ENCODE results near the gene ELOVL7.
"Not testable (repeated sequence)": the region's sequence is repeated elsewhere in the genome, so short reads cannot be mapped to it uniquely, and the experiment has no call there.

ELOVL7 gene

GRCh38 chr5:60829490-60830266, 14.4 kb downstream of the ELOVL7 start:
- DNase-seq (ENCODE audit: low spot score): no peak

DNA sequence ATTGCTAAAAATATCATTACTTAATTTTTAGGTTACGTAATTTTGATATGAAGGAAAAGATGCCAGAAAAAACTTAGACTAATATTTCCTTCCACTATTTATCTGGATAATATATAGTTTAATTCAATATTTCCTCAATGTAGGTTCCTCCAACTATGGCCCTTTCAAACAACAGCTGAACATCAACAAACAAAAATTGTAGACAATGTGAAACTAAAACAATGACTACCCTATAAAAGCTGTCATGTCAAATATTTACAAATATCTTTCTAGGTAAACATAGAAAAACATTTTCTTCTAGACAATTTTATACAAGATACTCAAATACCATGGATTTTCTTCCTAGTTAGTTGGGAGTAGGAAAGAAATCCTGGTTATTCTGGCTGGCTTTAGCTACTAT, 16.9 kb downstream of the ELOVL7 start:
- no peak for DNase-seq (ENCODE audit: low spot score)

- no peak for DNase-seq (ENCODE audit: low spot score)
Measured at GRCh38 chr5:60826653-60827052, 17.4 kb downstream of the ELOVL7 start.

DNA sequence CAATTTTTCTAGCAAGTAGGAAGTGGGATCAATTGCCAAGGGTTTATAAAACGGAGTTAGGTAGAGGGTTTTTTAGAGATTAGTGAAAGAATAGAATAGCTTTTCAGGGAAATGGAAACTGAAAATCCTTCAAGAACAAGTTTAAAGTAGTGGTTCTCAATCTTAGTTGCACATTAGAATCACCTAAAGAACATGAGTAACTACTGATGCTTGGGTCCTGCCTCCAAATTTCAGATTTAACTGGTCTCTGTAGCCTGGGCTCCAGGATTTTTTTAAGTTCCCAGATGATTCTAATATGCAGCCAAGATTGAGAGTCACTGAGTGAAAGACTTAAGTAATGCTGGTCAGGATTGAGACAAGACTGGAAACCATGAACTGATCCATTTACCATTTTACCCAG, 20.5 kb downstream of the ELOVL7 start:
- DNase-seq (ENCODE audit: low spot score): no peak

DNA sequence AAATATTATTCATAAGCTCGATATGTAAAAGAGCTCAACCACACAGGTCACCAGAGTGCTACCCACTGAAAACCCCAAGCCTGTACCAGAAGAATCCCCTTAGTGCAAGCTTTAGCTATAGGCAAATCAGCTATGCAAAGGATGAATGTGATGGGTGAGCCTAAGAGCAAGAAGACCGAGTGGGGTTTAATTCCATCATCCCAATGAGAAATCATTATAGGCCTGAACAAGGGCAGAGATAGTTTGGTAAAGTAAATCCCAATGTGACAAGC, 21.8 kb downstream of the ELOVL7 start:
- no peak for DNase-seq (ENCODE audit: low spot score)

DNA sequence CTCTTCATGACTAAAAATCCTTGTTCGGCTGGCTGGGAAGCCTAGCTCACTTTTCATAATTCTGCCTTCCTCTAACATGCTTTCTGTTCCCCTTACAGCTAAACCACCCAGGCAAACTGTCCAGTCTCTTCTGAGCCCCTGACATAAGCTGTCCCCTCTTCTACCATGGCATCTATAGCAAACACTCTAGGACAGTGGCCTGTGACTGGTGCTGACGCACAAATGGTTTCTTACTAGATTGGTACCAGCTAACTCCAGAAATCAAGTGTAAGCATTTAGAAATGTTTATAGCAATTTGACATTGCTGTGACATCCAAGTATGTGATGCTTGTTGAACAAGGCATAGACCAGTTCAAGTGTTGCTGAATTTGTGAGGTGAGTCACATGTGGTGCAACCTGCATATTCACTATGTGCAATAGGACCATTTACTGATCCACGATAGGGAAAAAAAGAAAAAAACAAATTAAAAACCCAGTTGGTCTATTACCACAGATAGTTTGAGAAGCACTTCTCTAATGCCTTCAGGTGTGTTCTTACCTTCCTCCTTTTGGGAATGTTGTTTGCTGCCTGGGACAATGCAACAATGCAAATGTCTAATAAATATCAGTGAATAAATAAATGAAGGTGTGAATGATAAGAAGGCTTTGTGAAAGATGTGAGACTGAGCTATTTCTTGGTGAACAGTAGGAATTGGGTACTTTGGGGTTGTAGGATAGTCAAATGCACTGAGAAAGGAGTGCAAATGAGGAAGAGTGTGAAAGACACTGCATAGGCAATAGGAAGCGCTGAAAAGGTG, 22.4 kb downstream of the ELOVL7 start:
- no peak for DNase-seq (ENCODE audit: low spot score)

DNA sequence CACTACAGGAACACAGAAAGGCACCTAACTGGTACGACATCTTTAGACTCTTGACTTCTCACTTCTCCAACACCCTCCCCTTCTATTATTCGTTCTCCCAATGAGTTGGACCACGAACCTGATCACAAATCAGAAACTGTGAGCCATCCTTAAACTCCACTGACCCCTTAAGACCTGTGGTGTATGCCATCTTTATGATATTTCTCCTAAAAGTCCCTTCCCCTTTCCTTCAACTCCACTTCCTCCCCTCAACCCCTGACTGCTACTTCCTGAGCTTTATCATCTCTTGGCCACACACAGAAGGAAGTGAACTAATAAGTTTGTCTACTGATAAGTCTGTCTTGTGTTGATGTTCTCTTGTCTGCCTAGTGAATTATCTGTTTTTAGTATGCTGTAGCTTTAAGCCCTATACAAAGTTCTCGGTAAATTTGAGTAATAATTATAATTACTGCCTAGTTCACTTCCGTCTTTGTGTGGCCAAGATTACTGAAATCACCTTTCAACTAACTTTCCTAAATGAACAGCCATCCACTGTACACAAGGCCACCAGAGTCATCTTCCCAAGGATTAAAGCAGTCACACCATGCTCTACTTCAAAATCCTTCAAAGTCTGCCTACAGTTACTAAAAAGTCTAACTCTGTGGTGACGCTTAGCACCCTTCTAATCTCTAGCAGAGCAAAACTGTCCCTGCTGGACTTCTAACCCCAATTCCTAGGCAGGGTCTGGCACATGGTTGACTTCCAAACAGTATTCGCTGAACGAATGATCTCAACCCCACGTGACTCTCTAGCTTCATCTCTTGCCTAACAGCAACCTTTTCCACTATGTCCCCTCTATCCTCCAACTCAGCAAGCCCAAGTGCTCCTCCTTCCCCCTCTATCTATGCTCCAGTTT, 23.2 kb downstream of the ELOVL7 start:
- DNase-seq (ENCODE audit: low spot score): no peak

- not testable (repeated sequence) for DNase-seq (ENCODE audit: low spot score)
Measured at GRCh38 chr5:60816138-60816537, 27.9 kb downstream of the ELOVL7 start.

- no peak for DNase-seq (ENCODE audit: low spot score)
Measured at GRCh38 chr5:60814498-60814897, 29.6 kb downstream of the ELOVL7 start.

DNA sequence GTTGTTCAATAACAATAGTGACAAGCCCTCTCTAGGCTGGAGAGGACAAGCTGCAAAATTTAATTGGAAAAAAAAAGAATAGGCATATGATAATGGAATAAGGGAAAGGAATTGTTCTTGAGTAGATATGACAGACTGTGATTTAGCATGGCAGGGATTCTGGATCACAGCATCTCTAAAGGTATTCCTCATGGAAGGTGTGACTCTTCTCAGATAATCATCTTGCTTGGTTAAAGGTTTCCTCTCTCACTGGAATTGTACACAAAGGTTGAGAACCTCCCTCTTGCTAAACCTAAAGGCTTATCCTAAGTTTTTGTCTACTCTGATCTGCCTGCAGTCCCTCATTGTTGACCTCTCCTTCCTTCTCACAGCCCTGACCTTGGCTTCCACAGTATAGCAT, 31.6 kb downstream of the ELOVL7 start:
- DNase-seq (ENCODE audit: low spot score): no peak

DNA sequence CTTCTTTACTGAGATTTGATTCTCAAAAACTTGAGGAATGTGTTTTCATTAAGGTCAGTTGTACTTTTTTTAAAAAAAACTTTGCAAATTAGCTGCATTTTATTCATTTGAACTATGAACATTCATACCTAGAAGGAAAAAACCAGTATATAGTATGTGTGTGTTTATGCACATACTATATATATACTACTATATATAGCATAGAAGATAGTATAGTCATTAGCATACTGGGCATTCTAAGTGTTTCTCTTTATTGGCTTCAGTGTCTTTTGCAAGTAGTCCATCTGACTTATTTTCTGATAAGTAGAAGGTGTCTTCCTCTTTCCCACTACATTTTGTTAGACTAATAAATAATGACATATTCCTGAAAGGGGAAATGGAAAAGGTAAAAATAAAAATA, 33.0 kb downstream of the ELOVL7 start:
- no peak for DNase-seq (ENCODE audit: low spot score)

DNA sequence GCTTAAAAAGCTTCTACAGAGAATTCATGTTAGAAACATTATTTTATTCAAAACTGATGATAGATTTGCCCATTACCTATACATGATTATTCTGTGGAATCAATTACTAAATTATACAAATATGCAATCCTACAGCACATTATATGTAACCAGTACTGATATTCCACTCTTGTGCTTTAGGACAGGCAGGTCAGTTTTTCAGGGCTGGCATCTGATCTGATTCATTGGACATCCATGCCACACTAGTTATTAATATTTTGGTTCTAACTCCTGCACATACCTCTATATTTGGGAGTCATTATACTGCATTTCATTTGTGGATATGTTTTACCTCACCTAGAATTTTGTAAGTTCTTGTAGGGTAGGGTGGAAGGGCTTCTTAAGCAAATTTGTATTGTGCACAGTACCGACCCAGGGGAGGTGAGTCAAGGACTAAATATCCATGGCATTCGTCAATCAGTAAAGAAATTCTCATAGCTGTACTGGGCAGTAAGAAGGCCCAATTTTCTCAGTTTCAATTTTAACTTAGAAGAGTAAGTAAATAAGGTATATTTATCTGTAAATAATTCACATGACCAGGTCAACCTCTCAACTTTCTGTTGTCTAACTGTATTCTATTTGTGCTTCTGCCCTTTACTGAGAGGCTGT, 33.5 kb downstream of the ELOVL7 start:
- no peak for DNase-seq (ENCODE audit: low spot score)

GRCh38 chr5:60809891-60810425, 34.1 kb downstream of the ELOVL7 start:
- no peak for DNase-seq (ENCODE audit: low spot score)

- DNase-seq (ENCODE audit: low spot score): no peak
Measured at GRCh38 chr5:60806591-60807243, 37.4 kb downstream of the ELOVL7 start.

GRCh38 chr5:60805463-60805862, 38.6 kb downstream of the ELOVL7 start:
- no peak for DNase-seq (ENCODE audit: low spot score)

DNA sequence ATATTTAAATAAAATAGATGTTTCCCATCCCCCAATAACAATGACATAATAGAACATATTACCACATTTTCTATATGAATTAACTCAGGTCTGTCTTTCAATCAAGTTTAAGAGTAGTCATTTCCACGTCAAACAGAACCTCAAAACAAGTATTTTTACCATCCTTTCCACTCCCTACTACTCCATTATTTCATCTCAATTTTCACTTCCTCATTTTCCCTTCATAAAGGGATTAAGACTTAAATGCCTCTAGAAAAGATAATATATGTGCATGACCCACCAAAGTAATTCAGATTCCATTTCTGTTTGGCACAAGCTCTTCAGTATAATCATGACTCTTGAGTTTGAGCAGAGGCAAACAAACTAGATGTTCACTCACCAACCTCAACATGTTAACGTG, 40.4 kb downstream of the ELOVL7 start:
- DNase-seq (ENCODE audit: low spot score): no peak

- no peak for DNase-seq (ENCODE audit: low spot score)
Measured at GRCh38 chr5:60802986-60803385, 41.1 kb downstream of the ELOVL7 start.

DNA sequence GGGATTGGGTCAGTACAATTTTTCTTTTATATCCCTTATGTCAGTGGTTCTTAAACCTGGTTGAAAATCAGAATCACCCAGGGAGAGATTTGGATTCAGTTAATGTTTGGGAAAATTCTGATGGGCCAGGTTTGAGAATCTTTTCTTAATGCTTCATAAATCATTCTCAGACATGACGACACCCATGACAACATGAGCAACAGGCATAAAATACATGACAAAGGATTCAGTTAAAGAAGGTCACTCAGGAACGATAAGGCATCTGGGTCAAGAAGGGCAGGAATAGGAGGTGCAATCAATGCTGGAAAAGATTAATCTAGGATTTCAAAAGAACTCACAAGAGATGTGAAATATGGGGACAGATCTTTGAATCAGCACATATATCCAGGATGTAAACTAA, 41.8 kb downstream of the ELOVL7 start:
- no peak for DNase-seq (ENCODE audit: low spot score)

DNA sequence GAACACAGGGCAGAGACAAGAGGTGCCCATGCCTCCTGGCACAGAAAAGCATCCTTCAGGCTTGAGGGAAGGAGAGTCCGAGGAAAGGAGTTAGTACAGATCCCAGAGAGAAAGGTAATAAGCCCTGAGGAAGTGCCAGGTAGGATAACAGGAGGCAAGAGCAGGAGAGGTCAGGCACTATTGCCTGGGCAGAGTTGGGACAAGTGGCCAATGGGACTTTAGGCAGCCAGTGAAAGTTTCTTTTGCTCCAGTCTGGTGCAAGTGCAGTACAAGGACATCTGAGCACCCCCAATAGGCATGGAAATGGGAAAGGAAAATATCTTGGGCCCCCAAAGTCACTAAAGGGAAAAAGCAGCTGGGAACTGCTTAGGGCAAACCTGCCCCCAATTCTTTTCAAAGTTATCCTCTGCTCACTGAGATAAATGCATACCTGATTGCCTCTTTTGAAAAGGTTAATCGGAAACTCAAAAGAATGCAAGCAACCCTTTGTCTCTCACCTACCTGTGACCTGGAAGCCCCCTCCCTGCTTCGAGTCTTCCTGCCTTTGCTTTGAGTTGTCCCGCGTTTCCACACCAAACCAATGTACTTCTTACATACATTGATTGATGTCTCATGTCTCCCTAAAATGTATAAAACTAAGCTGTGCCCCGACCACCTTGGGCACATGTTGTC, 46.5 kb downstream of the ELOVL7 start:
- DNase-seq (ENCODE audit: low spot score): no peak

DNA sequence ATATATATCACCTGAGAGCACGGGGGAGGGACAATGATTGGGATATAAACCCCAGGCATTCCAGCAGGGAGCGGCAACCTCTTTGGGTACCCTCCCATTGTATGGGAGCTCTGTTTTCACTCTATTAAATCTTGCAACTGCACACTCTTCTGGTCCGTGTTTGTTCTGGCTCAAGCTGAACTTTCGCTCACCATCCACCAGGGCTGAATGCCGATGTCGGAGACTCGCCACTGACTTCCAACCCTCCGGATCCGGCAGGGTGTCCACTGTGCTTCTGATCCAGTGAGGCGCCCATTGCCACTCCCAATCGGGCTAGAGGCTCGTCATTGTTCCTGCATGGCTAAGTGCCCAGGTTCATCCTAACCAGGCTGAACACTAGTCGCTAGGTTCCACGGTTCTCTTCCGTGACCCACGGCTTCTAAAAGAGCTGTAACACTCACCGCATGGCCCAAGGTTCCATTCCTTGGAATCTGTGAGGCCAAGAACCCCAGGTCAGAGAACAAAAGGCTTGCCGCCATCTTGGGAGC, 48.6 kb downstream of the ELOVL7 start:
- DNase-seq (ENCODE audit: low spot score): not testable (repeated sequence)

DNA sequence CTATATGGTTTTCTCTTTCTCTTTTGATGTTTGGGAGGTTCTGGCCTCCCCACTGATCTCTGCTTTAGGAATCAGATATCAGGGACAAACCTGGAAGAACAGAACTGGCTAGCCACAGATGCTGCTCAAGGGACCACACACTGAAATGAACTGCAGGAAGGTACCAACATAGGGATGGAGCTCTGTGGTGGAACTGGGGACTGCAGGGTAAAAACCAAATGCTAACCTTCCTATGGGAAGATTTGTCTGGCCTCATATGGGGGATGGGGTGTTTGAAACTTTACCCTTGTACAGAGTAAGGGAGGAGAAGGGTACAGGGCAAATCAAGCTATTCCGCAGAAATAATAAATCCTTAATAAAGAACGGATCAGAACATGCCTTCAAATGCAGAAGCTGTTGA, 49.4 kb downstream of the ELOVL7 start:
- no peak for DNase-seq (ENCODE audit: low spot score)

Measured in hematopoietic multipotent progenitor cell treated with erythropoietin and hydrocortisone succinate and interleukin-3 and kit ligand, for 17 days (in vitro differentiated cells).